ENCODE measurements around the gene RNF11.

GRCh38 chr1:51317798-51318197, 81.7 kb downstream of the RNF11 start:
- TF ChIP-seq, protein P1, sequence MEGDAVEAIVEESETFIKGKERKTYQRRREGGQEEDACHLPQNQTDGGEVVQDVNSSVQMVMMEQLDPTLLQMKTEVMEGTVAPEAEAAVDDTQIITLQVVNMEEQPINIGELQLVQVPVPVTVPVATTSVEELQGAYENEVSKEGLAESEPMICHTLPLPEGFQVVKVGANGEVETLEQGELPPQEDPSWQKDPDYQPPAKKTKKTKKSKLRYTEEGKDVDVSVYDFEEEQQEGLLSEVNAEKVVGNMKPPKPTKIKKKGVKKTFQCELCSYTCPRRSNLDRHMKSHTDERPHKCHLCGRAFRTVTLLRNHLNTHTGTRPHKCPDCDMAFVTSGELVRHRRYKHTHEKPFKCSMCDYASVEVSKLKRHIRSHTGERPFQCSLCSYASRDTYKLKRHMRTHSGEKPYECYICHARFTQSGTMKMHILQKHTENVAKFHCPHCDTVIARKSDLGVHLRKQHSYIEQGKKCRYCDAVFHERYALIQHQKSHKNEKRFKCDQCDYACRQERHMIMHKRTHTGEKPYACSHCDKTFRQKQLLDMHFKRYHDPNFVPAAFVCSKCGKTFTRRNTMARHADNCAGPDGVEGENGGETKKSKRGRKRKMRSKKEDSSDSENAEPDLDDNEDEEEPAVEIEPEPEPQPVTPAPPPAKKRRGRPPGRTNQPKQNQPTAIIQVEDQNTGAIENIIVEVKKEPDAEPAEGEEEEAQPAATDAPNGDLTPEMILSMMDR (IDR thresholded peaks at IDR 0.05) = no peak
- TF ChIP-seq POLR2A (IDR thresholded peaks at IDR 0.05) = no peak

Data from sigmoid colon (tissue), 3 donors.